Immature natural killer cell (primary cell): Measurements from ENCODE around the gene COL4A2. TPM values are rescaled to one million over a fixed set of nuclear protein-coding genes. Genes with fewer than 3 reads are reported as not detected.
"Not testable (repeated sequence)": the region's sequence is repeated elsewhere in the genome, so short reads cannot be mapped to it uniquely, and the experiment has no call there.

Experiments used
- DNase-seq, 3 donors: peaks; one replicate each; pipeline ENCODE4 v3.0.0; 2022; ENCODE audit warnings: mixed read lengths in 1 of 3
- H3K27ac Mint-ChIP-seq, 6 donors: one replicate each; pipeline ENCODE4 v1.8.0; 2020; ENCODE audit warnings: mixed read lengths in 6 of 6, mild to moderate bottlenecking in 5 of 6, inconsistent platforms in 4 of 6, moderate library complexity in 3 of 6
- H3K27me3 Mint-ChIP-seq, 3 donors: one replicate each; pipeline ENCODE4 v1.8.0; 2020 to 2021; ENCODE audit warnings: low read depth in 3 of 3, mild to moderate bottlenecking in 3 of 3, mixed read lengths in 3 of 3, moderate library complexity in 3 of 3, inconsistent platforms in 1 of 3
- H3K36me3 Mint-ChIP-seq, 3 donors: one replicate each; pipeline ENCODE4 v1.8.0; 2020; ENCODE audit warnings: mixed read lengths in 3 of 3, inconsistent platforms in 2 of 3, mild to moderate bottlenecking in 2 of 3
- H3K4me1 Mint-ChIP-seq, 2 donors: one replicate each; pipeline ENCODE4 v1.8.0; 2020; ENCODE audit warnings: inconsistent platforms in 2 of 2, mild to moderate bottlenecking in 2 of 2, mixed read lengths in 2 of 2, moderate library complexity in 1 of 2
- H3K4me3 Mint-ChIP-seq, 5 donors: one replicate each; pipeline ENCODE4 v1.8.0; 2020; ENCODE audit warnings: mild to moderate bottlenecking in 5 of 5, mixed read lengths in 5 of 5, inconsistent platforms in 3 of 5, moderate library complexity in 3 of 5
- H3K9me3 Mint-ChIP-seq, 6 donors: one replicate each; pipeline ENCODE4 v1.8.0; 2020; ENCODE audit warnings: mild to moderate bottlenecking in 6 of 6, mixed read lengths in 6 of 6, inconsistent platforms in 4 of 6, moderate library complexity in 3 of 6
- polyA plus RNA-seq, 3 donors: library from polyadenylated mRNA; unstranded; fragments of 300-500 nt; fragmentation: Illumina TruSeq; gene quantifications; one replicate each; pipeline ENCODE4 v1.2.3, GENCODE V29; 2021

COL4A2 gene
- polyA plus RNA-seq, 3 donors from 2014 or later: not detected

GRCh38 chr13:110310541-110311442 lies 3.7 kb downstream of the COL4A2 start:
- no peak overlapping the region for H3K4me3 Mint-ChIP-seq
- H3K36me3 Mint-ChIP-seq: no peaks in the 10 kb centered on the region
- H3K4me1 Mint-ChIP-seq: no peaks in the 10 kb centered on the region
- no peak for DNase-seq
- H3K9me3 Mint-ChIP-seq: peaks cover 0 to 5% (median 0%) of the 10 kb centered on the region in 6 donors
- peaks cover 4 to 23% (median 14%) of the 10 kb centered on the region in 3 donors for H3K27me3 Mint-ChIP-seq
- H3K27ac Mint-ChIP-seq: no peak overlapping the region

GRCh38 chr13:110311443-110312338 lies 4.6 kb downstream of the COL4A2 start:
- no peaks in the 10 kb centered on the region for H3K36me3 Mint-ChIP-seq
- DNase-seq: no peak
- H3K4me3 Mint-ChIP-seq: no peak overlapping the region
- H3K27ac Mint-ChIP-seq: no peak overlapping the region
- peaks cover 0 to 5% (median 0%) of the 10 kb centered on the region in 6 donors for H3K9me3 Mint-ChIP-seq
- H3K27me3 Mint-ChIP-seq: peaks cover 4 to 21% (median 14%) of the 10 kb centered on the region in 3 donors
- H3K4me1 Mint-ChIP-seq: no peaks in the 10 kb centered on the region

- H3K4me3 Mint-ChIP-seq: no peak overlapping the region
- H3K4me1 Mint-ChIP-seq: no peaks in the 10 kb centered on the region
- H3K27ac Mint-ChIP-seq: no peak overlapping the region
- no peaks in the 10 kb centered on the region for H3K36me3 Mint-ChIP-seq
- DNase-seq: no peak
- H3K9me3 Mint-ChIP-seq: peaks cover 0 to 5% (median 0%) of the 10 kb centered on the region in 6 donors
- peaks cover 4 to 23% (median 19%) of the 10 kb centered on the region in 3 donors for H3K27me3 Mint-ChIP-seq
These were observed 5.4 kb downstream of the COL4A2 start for GRCh38 chr13:110312339-110313031.

- H3K9me3 Mint-ChIP-seq, H3K27ac Mint-ChIP-seq, H3K4me3 Mint-ChIP-seq, H3K4me1 Mint-ChIP-seq, DNase-seq, H3K36me3 Mint-ChIP-seq: not testable (repeated sequence)
- H3K27me3 Mint-ChIP-seq: peaks cover 7 to 19% (median 18%) of the 10 kb centered on the region in 3 donors
These were observed 6.2 kb downstream of the COL4A2 start for GRCh38 chr13:110313261-110313660.

GRCh38 chr13:110313733-110314132 lies 6.6 kb downstream of the COL4A2 start:
- H3K36me3 Mint-ChIP-seq, H3K4me1 Mint-ChIP-seq, H3K4me3 Mint-ChIP-seq, H3K27ac Mint-ChIP-seq, H3K9me3 Mint-ChIP-seq, DNase-seq: not testable (repeated sequence)
- peaks cover 6 to 18% (median 15%) of the 10 kb centered on the region in 3 donors for H3K27me3 Mint-ChIP-seq

- Mint-ChIP-seq H3K27ac (no peak overlapping the region), H3K36me3 (no peaks in the 10 kb centered on the region), H3K27me3 (peaks cover 7 to 16% (median 16%) of the 10 kb centered on the region in 3 donors), H3K4me1 (no peaks in the 10 kb centered on the region), H3K4me3 (no peak overlapping the region), H3K9me3 (peaks cover 0 to 5% (median 0%) of the 10 kb centered on the region in 6 donors)
- DNase-seq: no peak
These were observed 7.6 kb downstream of the COL4A2 start for GRCh38 chr13:110314516-110315245.

GRCh38 chr13:110316196-110316595 lies 9.1 kb downstream of the COL4A2 start:
- Mint-ChIP-seq H3K9me3 (peaks cover 0 to 5% (median 0%) of the 10 kb centered on the region in 6 donors), H3K4me3 (no peak overlapping the region), H3K36me3 (no peaks in the 10 kb centered on the region), H3K4me1 (no peaks in the 10 kb centered on the region), H3K27me3 (peaks cover 7 to 16% (median 11%) of the 10 kb centered on the region in 3 donors), H3K27ac (no peak overlapping the region)
- no peak for DNase-seq

- Mint-ChIP-seq H3K27me3 (peaks cover 7 to 17% (median 14%) of the 10 kb centered on the region in 3 donors), H3K4me3 (no peak overlapping the region), H3K27ac (no peak overlapping the region), H3K4me1 (no peaks in the 10 kb centered on the region), H3K36me3 (no peaks in the 10 kb centered on the region), H3K9me3 (peaks cover 0 to 3% (median 0%) of the 10 kb centered on the region in 6 donors)
- DNase-seq: no peak
These were observed 10.0 kb downstream of the COL4A2 start for GRCh38 chr13:110317093-110317492.

GRCh38 chr13:110317496-110318195 lies 10.6 kb downstream of the COL4A2 start:
- no peak overlapping the region for H3K4me3 Mint-ChIP-seq
- no peak overlapping the region for H3K27ac Mint-ChIP-seq
- H3K9me3 Mint-ChIP-seq: no peaks in the 10 kb centered on the region
- peaks cover 7 to 14% (median 11%) of the 10 kb centered on the region in 3 donors for H3K27me3 Mint-ChIP-seq
- no peaks in the 10 kb centered on the region for H3K4me1 Mint-ChIP-seq
- no peak for DNase-seq
- H3K36me3 Mint-ChIP-seq: no peaks in the 10 kb centered on the region

GRCh38 chr13:110318920-110319319 lies 11.8 kb downstream of the COL4A2 start:
- no peak for DNase-seq
- Mint-ChIP-seq H3K9me3 (no peaks in the 10 kb centered on the region), H3K27me3 (peaks cover 7 to 9% (median 7%) of the 10 kb centered on the region in 3 donors), H3K4me3 (no peak overlapping the region), H3K36me3 (no peaks in the 10 kb centered on the region), H3K27ac (no peak overlapping the region), H3K4me1 (no peaks in the 10 kb centered on the region)

GRCh38 chr13:110319397-110319773 lies 12.3 kb downstream of the COL4A2 start:
- Mint-ChIP-seq H3K4me1 (no peaks in the 10 kb centered on the region), H3K4me3 (no peak overlapping the region), H3K9me3 (no peaks in the 10 kb centered on the region), H3K27me3 (peaks cover 5 to 9% (median 8%) of the 10 kb centered on the region in 3 donors), H3K27ac (no peak overlapping the region), H3K36me3 (no peaks in the 10 kb centered on the region)
- no peak for DNase-seq

GRCh38 chr13:110319774-110320509 lies 12.9 kb downstream of the COL4A2 start:
- H3K36me3 Mint-ChIP-seq: no peaks in the 10 kb centered on the region
- H3K9me3 Mint-ChIP-seq: no peaks in the 10 kb centered on the region
- no peak overlapping the region for H3K27ac Mint-ChIP-seq
- no peak overlapping the region for H3K4me3 Mint-ChIP-seq
- DNase-seq: no peak
- H3K27me3 Mint-ChIP-seq: peaks cover 7 to 9% (median 8%) of the 10 kb centered on the region in 3 donors
- no peaks in the 10 kb centered on the region for H3K4me1 Mint-ChIP-seq
